ENCODE data around the gene IRF2BP2.

Gene IRF2BP2

GRCh38 chr1:234555390-234556024, 54.5 kb downstream of the IRF2BP2 start:
- no peak for FAIRE-seq

- no peak for FAIRE-seq
Measured at GRCh38 chr1:234554698-234555311, 55.2 kb downstream of the IRF2BP2 start.

All from G401.6 (cell line).